ENCODE results near the gene FLNB. TPM values are rescaled to one million over a fixed set of nuclear protein-coding genes. Genes with fewer than 3 reads are reported as not detected.

Gene FLNB
- total and polyA plus RNA-seq, 10 of the 15 experiments (the other 5 are each of a cell fraction or from before 2014, with no cell fraction given) = 13.6 to 51.8 (median 26.4) TPM

- TF ChIP-seq CHD2 (IDR thresholded peaks at IDR 0.05; ENCODE audit: borderline replicate concordance, low read depth, low read length) (peak; percentile 92), NKRF (conservative IDR thresholded peaks at IDR 0.05) (no peak), MTA2 (IDR thresholded peaks at IDR 0.05; ENCODE audit: low read depth) (peak; percentile 74), NBN (IDR thresholded peaks at IDR 0.05) (peak; percentile 90), ZZZ3 (IDR thresholded peaks at IDR 0.05; ENCODE audit: control insufficient read depth, insufficient read length, low read depth) (no peak), SMAD1 (IDR thresholded peaks at IDR 0.05; ENCODE audit: low read depth, partially characterized antibody) (peak; percentile 47), SUPT20H (IDR thresholded peaks at IDR 0.05; ENCODE audit: borderline replicate concordance, control insufficient read depth, low read depth, low read length) (no peak), BACH1 (IDR thresholded peaks at IDR 0.05; ENCODE audit: borderline replicate concordance) (peak; percentile 98), MLLT1 (IDR thresholded peaks at IDR 0.05) (peak; percentile 70; the same call in 1 of the 2 replicates), SREBF2 (IDR thresholded peaks at IDR 0.05; ENCODE audit: low read length) (no peak), ESRRA (IDR thresholded peaks at IDR 0.05; ENCODE audit: low read length) (no peak), GATAD2B (conservative IDR thresholded peaks at IDR 0.05; ENCODE audit: low read depth) (no peak), CBX5 (IDR thresholded peaks at IDR 0.05; ENCODE audit: low read depth) (no peak), TCF3 (IDR thresholded peaks at IDR 0.05; ENCODE audit: borderline replicate concordance, insufficient read depth, low read depth, low read length) (no peak), NR2C1 (IDR thresholded peaks at IDR 0.05) (peak; percentile 86), HDAC6 (IDR thresholded peaks at IDR 0.05; ENCODE audit: unreplicated experiment) (no peak), ZBED1 (IDR thresholded peaks at IDR 0.05; ENCODE audit: borderline replicate concordance) (no peak; the same call in 1 of the 2 replicates), NR2C2 (IDR thresholded peaks at IDR 0.05; ENCODE audit: borderline replicate concordance, control insufficient read depth, insufficient read length, low read depth) (no peak), RCOR1 (conservative IDR thresholded peaks at IDR 0.05; ENCODE audit: low read depth, low read length) (0 out of 2 replicates have a peak, but pooled peaks have one; percentile 74)
- TF ChIP-seq, protein P1, sequence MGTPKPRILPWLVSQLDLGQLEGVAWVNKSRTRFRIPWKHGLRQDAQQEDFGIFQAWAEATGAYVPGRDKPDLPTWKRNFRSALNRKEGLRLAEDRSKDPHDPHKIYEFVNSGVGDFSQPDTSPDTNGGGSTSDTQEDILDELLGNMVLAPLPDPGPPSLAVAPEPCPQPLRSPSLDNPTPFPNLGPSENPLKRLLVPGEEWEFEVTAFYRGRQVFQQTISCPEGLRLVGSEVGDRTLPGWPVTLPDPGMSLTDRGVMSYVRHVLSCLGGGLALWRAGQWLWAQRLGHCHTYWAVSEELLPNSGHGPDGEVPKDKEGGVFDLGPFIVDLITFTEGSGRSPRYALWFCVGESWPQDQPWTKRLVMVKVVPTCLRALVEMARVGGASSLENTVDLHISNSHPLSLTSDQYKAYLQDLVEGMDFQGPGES (IDR thresholded peaks at IDR 0.05) = no peak
Observed at GRCh38 chr3:57983734-57984518, 24.3 kb upstream of the FLNB start (continued).

Measured in GM12878 (cell line).